ACC112 (cell line): ENCODE measurements around the gene ESAM.
"Not testable (repeated sequence)": the region's sequence is repeated elsewhere in the genome, so short reads cannot be mapped to it uniquely, and the experiment has no call there.

ENCODE experiments used
- H2AFZ ChIP-seq: fragments of 200-600 bp; sonication (generic); one replicate; pipeline ENCODE4 v1.6.0; 2017; ENCODE audit warnings: antibody characterized with exemption, low read length; ENCODE audit not compliant: unreplicated experiment
- H3K27ac ChIP-seq: fragments of 200-600 bp; sonication (generic); 2 replicates; pipeline ENCODE4 v1.5.1; 2014; ENCODE audit warnings: low read depth, mild to moderate bottlenecking, antibody characterized with exemption, low read length, moderate library complexity
- H3K27me3 ChIP-seq: fragments of 200-600 bp; sonication (generic); 2 replicates; pipeline ENCODE4 v1.6.1; 2014; ENCODE audit warnings: mild to moderate bottlenecking, antibody characterized with exemption, low read length, moderate library complexity, mixed read lengths; ENCODE audit not compliant: insufficient read depth
- H3K36me3 ChIP-seq: fragments of 200-600 bp; sonication (generic); 2 replicates; pipeline ENCODE4 v1.6.1; 2016; ENCODE audit warnings: mild to moderate bottlenecking, antibody characterized with exemption, low read length, moderate library complexity, mixed read lengths; ENCODE audit not compliant: insufficient read depth
- H3K4me1 ChIP-seq: fragments of 200-600 bp; sonication (generic); one replicate; pipeline ENCODE4 v1.6.1; 2016; ENCODE audit warnings: low read length, mixed read lengths; ENCODE audit not compliant: insufficient read depth, unreplicated experiment, control insufficient read depth
- H3K4me3 ChIP-seq: fragments of 200-600 bp; sonication (generic); 2 replicates; pipeline ENCODE4 v1.5.1; 2014; ENCODE audit warnings: mild to moderate bottlenecking, low read depth, low read length
- H3K79me2 ChIP-seq: fragments of 200-600 bp; sonication (generic); one replicate; pipeline ENCODE4 v1.6.0; 2016; ENCODE audit warnings: low read length; ENCODE audit not compliant: control insufficient read depth, unreplicated experiment, insufficient read depth

The ESAM gene

DNA sequence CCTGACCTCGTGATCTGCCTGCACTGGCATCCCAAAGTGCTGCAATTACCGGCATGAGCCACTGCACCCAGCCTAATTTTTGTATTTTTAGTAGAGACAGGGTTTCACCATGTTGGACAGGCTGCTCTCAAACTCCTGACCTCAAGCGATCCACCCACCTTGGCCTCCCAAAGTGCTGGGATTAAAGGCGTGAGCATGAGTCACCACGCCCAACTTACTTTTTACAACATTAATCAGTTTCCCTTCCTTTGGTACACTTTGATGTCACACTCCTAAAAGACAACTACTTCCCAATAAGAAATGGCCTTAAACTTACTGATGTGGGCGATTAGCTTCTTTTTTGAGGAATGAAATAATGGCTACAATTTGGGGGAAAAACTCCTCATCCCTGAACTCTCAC lies 8.9 kb upstream of the ESAM start:
- H3K4me3 ChIP-seq, H2AFZ ChIP-seq, H3K27me3 ChIP-seq: not testable (repeated sequence)
- Histone ChIP-seq H3K4me1 (peaks cover 26% of the 10 kb centered on the region), H3K36me3 (peaks cover 12% of the 10 kb centered on the region; the same call in 1 of the 2 replicates), H3K27ac (peak overlapping the region; percentile 43; the same call in 1 of the 2 replicates), H3K79me2 (peaks cover 18% of the 10 kb centered on the region)

DNA sequence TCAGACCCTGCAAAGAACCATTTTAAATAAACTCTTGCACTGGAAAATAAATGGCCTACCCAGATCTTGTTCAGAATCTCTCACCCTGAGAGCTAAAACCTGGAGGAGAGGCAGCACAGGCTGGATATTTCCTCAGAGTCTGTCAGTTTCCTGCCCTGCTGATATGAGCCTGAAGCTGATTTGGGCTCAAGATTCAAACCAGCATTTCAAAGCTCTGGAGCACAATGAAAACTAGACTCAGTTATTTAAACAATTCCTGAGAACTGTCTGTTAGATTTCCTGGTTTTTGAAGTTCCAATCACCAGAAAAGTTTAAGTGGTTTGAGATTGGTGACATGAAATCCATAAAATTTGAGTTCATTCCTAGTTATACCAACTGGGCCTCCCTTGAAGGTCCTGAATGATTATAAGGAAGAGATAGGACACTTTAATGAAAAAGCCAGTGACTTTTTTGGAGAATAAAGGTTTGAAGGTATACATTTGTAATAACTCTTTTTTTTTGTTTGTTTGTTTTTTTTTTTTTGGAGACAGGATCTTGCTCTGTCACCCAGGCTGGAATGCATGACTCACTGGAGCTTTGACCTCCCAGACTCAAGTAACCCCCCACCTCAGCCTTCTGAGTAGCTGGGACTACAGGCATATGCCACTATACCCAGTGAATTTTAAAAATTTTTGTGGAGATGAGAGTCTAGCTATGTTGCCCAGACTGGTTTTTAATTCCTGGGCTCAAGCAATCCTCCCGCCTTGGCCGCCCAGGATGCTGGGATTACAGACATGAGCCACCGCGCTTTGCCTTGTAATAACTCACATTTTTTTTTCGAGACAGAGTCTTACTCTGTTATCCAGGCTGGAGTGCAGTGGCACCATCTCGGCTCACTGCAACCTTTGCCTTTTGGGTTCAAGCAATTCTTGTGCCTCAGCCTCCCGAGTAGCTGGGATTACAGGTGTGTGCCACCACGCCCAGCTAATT lies 8.0 kb upstream of the ESAM start:
- Histone ChIP-seq H3K4me1 (peaks cover 26% of the 10 kb centered on the region), H3K27ac (peak overlapping the region; percentile 86), H2AFZ (no peak overlapping the region), H3K36me3 (peaks cover 12% of the 10 kb centered on the region; the same call in 1 of the 2 replicates), H3K79me2 (peaks cover 12% of the 10 kb centered on the region), H3K27me3 (no peaks in the 10 kb centered on the region), H3K4me3 (no peak overlapping the region)

DNA sequence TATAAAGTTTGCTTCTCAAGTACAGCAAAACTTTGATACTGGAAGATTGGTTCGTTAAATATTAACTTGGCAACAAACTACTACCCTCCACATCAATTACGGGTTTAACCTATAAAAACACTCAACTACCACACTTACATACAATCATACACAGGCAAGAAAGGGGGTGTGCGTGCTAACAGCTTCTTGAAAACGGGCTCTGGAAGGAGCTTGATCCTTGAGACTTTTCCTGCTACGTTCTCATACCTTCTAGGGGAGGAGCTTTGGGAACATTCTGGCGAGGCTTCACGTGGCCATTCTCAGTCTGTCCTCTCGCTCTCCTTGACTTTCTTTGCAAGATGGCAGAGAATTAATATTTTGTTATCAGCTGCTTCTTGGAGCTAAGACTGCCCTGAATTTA lies 6.8 kb upstream of the ESAM start:
- Histone ChIP-seq H3K27me3 (no peaks in the 10 kb centered on the region), H3K4me3 (no peak overlapping the region), H3K27ac (peak overlapping the region; percentile 86), H3K79me2 (peaks cover 5% of the 10 kb centered on the region), H2AFZ (no peak overlapping the region), H3K4me1 (peaks cover 26% of the 10 kb centered on the region), H3K36me3 (peaks cover 12% of the 10 kb centered on the region; the same call in 1 of the 2 replicates)

DNA sequence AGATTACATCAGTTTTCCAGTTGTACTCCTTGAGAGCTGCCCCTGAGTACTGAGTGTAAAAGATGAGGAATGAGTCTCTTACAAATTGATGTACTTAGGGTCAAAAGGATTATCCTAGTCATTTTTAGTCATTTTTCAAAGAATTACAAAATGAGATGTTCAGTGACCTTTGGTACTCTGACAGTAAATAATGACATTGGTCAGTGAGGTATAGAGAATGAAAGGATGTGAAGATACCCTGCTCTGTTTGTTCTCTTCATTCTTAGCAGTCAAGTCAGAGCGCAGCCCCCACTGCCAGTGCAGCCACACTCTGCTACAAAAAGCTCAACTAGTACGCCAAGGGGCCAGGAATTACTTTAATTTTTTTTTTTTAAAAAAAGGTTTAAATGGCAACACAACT lies 4.1 kb upstream of the ESAM start:
- no peak overlapping the region for H3K4me3 ChIP-seq
- H3K27me3 ChIP-seq, result peaks cover 9% of the 10 kb centered on the region; the same call in 1 of the 2 replicates
- peaks cover 12% of the 10 kb centered on the region; the same call in 1 of the 2 replicates for H3K36me3 ChIP-seq
- H2AFZ ChIP-seq, result no peak overlapping the region
- peaks cover 5% of the 10 kb centered on the region for H3K79me2 ChIP-seq
- peaks cover 24% of the 10 kb centered on the region for H3K4me1 ChIP-seq
- no peak overlapping the region; the same call in 1 of the 2 replicates for H3K27ac ChIP-seq

DNA sequence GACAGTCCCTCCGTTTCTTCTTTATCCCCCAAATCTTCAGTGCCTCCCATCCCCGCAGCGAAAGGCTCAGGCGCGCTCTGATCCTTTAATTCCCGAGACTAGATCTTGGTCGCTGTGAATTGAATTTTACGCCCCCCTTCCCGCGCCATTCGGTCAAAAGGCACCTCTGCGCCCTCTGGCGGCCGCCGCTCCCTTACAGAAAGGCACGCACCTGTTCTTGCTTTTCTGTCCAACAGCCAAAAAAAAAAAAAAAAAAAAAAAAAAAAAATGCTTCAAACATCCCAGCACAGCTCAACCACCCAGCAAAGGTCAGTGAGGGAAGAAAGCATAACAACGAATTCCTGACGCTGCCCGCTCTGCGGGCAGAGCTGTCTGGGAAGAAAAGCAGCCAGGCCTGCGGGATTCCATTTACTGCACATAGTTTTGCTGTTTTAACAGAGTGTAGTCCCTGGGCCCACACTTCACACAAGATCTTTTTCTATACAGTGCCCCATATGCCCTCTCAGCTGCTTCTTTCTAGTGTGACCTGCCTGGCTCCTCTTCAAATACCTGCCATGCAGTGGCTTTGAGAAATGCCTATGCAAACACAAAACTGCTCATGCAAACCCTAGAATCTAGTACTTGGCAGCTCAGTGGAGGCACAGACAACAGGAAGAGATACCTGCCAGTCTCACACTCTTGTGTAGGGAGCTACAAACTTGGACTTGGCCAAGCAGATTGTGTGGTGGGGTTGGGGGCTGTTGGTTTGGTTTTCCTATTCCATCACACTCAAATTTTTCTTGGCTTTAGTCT lies 1.3 kb upstream of the ESAM start:
- 0 out of 2 replicates have a peak, but pooled peaks cover 12% of the 10 kb centered on the region for H3K36me3 ChIP-seq
- H3K4me1 ChIP-seq, result peaks cover 4% of the 10 kb centered on the region
- peaks cover 3% of the 10 kb centered on the region for H3K79me2 ChIP-seq
- peak overlapping the region; percentile 75 for H3K4me3 ChIP-seq
- no peak overlapping the region for H3K27ac ChIP-seq
- peaks cover 13% of the 10 kb centered on the region; the same call in 1 of the 2 replicates for H3K27me3 ChIP-seq
- no peak overlapping the region for H2AFZ ChIP-seq

DNA sequence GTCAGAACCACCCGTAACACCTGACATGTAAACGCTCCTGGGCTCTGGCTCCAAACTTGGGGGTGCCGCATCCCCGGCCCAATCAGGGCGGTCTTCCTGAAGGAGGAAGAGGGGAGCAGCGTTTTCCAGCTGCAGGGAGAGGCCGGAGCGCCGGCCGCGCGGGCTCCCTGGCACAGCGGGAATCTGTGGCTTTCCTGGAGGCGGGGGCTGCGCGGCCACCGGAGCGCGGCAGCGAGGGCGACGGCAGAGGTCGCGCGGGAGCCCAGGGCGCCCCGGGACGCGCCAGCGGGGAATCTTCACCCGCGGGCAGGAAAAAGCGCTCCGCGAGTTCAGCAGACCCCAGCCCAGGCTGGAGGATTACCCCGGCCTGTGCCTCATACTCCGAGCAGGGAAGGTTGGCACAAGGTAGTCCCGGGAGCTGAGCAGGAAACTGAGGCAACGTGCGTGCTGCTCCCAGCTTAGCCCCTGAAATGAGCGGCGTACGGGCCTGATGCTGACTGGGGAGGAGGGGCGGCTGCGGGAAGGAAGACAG lies 600 bp upstream of the ESAM start:
- H3K36me3 ChIP-seq, result 0 out of 2 replicates have a peak, but pooled peaks cover 10% of the 10 kb centered on the region
- no peak overlapping the region for H2AFZ ChIP-seq
- no peak overlapping the region for H3K27ac ChIP-seq
- peak overlapping the region; percentile 75 for H3K4me3 ChIP-seq
- peaks cover 13% of the 10 kb centered on the region; the same call in 1 of the 2 replicates for H3K27me3 ChIP-seq
- peaks cover 4% of the 10 kb centered on the region for H3K4me1 ChIP-seq
- H3K79me2 ChIP-seq, result peaks cover 3% of the 10 kb centered on the region

DNA sequence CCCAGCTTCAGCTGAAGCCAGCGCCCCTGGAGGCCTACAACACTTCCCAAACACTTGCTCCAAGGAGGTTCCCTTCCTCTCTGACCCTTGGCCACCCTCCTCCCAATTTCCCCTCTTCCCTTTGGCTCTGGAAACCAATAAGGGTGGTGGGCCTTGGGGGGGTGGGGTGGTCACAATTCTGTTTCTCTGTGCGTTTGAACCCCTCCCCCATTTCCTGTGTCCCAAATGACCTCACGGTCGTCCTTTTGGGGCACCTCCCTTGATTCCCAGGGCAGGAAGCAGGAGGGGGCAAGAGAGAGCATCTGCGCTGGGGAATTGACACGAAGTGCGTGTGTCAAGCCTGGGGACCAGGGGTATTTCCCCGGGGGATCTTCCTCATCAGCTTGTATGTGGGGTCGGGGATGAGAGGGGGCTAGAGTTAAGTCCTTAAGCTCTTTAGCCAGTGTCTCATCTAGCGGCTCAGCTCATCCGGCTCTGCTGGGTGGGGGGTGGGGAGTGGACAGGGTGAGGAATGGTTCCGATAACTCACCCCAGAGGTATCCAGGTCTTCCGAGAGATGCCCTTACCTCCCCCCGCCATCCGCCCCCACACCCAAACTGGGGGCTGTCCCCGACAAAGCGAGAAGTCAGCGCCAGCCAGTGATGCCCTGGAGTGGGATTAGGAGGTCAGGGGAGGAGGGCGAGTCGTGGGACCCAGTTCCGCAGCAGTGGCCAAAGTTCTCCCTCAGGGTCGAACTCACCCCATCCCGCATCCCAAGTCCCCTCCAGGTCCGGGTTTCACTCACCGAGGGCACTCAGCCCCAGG lies 587 bp downstream of the ESAM start:
- Histone ChIP-seq H3K4me3 (peak overlapping the region; percentile 75), H3K36me3 (no peaks in the 10 kb centered on the region), H3K27ac (no peak overlapping the region), H3K4me1 (peaks cover 4% of the 10 kb centered on the region), H3K27me3 (peaks cover 13% of the 10 kb centered on the region; the same call in 1 of the 2 replicates), H3K79me2 (no peaks in the 10 kb centered on the region), H2AFZ (no peak overlapping the region)

DNA sequence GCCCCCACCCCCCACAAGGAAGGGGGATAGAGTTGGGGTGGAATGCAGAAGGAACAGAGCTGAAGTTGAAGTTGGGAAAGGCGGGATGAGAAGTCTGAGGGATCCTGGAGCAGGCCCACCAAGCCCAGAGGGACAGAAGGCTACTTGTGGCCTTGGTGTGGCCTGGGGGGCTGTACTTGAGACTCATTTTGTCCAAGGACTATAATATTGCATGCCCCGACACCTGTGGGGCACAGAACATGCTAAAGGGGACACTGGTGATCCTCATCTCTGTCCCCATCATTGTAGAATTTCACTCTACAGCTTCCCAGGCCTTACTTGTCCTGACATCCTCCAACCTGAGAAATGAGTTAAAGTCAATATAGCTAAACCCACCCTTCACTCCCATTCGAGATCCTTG lies 1.3 kb downstream of the ESAM start:
- H3K4me3 ChIP-seq, result no peak overlapping the region
- no peak overlapping the region for H2AFZ ChIP-seq
- H3K4me1 ChIP-seq, result no peaks in the 10 kb centered on the region
- no peaks in the 10 kb centered on the region for H3K79me2 ChIP-seq
- no peaks in the 10 kb centered on the region for H3K36me3 ChIP-seq
- peaks cover 13% of the 10 kb centered on the region; the same call in 1 of the 2 replicates for H3K27me3 ChIP-seq
- H3K27ac ChIP-seq, result no peak overlapping the region

DNA sequence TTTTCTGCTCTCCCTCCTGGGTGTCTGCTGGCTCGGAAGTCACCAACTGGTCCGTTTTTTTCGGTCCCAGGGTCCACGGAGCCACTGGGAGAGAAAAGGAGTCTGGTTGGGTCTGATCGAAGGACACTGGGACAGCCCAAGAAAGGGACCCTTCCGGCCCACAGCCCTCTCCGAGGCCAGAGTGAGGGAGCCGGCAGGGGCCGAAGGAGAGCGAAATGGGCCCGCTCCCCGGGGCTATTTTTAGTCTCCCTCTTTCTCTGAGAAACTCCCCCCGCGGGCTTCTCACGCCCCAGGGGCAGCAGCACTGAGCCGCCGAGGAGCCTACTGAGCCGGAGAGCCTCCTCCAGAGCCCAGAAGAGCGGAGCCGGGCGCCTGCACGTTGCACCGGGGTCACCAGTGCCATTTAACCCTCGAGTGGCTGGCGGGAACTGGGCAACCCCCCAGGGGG lies 1.9 kb downstream of the ESAM start:
- Histone ChIP-seq H3K4me3 (no peak overlapping the region), H3K79me2 (no peaks in the 10 kb centered on the region), H2AFZ (no peak overlapping the region), H3K4me1 (no peaks in the 10 kb centered on the region), H3K36me3 (no peaks in the 10 kb centered on the region), H3K27ac (no peak overlapping the region), H3K27me3 (peaks cover 13% of the 10 kb centered on the region; the same call in 1 of the 2 replicates)
